Fibroblast of pulmonary artery (primary cell): ENCODE results near the gene CACNA2D3.

Experiments used
- DNase-seq: peaks from one replicate; pipeline ENCODE4 v3.0.0-alpha.2; 2010; ENCODE audit warnings: low read depth
- H3K4me3 ChIP-seq: replicated peaks from 2 replicates; pipeline ENCODE4 v1.5.1; 2011; ENCODE audit warnings: low read depth, mild to moderate bottlenecking, control low read depth, low read length, moderate library complexity
- TF ChIP-seq, protein P1 (sequence below): IDR thresholded peaks from 2 replicates; pipeline ENCODE4 v1.5.1; 2011; ENCODE audit warnings: mild to moderate bottlenecking, control low read depth, low read length, inconsistent platforms; ENCODE audit errors: missing control alignments

CACNA2D3 gene

DNA sequence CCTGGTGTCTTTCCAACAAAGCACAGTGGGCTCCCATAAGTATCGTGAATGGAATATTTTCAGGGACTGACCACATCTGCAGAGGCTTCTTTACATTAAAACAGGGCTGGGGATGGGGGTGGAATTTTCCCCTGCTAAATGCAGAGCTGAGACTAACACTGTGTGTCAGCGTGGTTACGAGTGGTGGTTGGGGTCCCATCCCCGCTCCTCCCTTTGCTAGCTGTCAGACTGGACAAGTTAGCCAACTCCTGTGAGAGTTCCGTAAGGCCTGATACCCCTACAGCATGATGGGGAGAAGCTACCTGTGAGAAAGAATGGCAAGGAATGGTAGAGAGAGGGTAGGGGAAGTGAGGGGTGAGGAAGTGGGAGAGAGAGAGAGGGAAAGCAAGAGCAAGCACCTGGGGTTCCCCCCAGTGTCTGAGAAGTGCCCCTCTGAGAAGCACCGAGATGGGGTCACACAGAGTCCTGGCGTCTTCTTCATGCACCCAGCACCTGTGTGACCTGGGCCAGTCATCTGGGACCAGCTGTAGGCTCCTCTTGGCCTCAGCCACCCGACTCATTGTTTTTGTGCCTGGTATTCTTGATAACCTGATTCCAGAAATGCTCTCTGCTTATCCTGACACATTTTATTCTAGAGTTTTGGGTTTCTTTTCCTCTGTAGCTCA lies 395.8 kb downstream of the CACNA2D3 start:
- TF ChIP-seq, protein P1, sequence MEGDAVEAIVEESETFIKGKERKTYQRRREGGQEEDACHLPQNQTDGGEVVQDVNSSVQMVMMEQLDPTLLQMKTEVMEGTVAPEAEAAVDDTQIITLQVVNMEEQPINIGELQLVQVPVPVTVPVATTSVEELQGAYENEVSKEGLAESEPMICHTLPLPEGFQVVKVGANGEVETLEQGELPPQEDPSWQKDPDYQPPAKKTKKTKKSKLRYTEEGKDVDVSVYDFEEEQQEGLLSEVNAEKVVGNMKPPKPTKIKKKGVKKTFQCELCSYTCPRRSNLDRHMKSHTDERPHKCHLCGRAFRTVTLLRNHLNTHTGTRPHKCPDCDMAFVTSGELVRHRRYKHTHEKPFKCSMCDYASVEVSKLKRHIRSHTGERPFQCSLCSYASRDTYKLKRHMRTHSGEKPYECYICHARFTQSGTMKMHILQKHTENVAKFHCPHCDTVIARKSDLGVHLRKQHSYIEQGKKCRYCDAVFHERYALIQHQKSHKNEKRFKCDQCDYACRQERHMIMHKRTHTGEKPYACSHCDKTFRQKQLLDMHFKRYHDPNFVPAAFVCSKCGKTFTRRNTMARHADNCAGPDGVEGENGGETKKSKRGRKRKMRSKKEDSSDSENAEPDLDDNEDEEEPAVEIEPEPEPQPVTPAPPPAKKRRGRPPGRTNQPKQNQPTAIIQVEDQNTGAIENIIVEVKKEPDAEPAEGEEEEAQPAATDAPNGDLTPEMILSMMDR = no peak
- no peak overlapping the region for H3K4me3 ChIP-seq

GRCh38 chr3:54519493-54519892 lies 397.1 kb downstream of the CACNA2D3 start:
- H3K4me3 ChIP-seq = no peak overlapping the region
- TF ChIP-seq, protein P1 = no peak
- no peak for DNase-seq

More for the DNA sequence above, 395.8 kb downstream of the CACNA2D3 start:
- DNase-seq = no peak

DNA sequence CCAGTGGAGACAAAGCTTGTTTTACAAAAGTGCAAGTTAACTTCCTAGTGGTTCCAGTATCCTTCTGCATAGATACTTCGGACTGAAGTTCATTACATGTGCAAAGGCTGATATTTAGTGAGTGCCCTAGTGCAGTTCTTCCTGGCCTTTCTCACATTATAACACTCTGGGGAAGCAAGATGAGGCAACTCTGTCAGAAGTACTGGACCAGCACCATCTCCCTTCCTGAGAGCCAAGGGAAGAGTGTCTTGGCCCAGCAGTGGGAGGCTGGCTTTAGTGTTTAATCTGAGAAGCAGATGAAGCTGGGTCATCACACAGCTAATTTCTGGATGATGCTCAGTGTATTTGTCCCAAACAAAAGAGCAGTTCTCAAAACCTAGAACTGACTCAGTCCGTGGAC lies 397.7 kb downstream of the CACNA2D3 start:
- DNase-seq = no peak
- TF ChIP-seq, protein P1 = no peak
- no peak overlapping the region for H3K4me3 ChIP-seq

DNA sequence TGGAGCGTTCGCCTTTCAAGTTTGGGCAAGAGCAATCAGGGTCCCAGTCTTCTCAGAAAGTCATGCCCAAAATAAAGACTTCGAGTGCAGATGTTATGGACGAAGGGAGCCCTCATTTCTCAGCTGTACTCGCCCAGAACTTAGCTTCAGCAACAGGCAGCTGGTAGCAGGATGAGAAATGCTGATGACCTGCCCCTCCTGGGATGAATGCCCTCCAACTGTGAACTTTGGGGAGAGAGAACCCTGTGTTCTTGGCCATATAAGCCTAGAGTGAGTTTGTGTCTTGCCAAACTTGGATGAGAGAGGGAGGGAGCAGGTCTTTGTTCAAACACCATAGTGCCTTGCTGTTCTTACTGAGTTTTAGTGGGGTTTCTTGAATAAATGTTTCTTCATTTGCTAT lies 405.2 kb downstream of the CACNA2D3 start:
- H3K4me3 ChIP-seq = no peak overlapping the region
- TF ChIP-seq, protein P1 = no peak
- no peak for DNase-seq

DNA sequence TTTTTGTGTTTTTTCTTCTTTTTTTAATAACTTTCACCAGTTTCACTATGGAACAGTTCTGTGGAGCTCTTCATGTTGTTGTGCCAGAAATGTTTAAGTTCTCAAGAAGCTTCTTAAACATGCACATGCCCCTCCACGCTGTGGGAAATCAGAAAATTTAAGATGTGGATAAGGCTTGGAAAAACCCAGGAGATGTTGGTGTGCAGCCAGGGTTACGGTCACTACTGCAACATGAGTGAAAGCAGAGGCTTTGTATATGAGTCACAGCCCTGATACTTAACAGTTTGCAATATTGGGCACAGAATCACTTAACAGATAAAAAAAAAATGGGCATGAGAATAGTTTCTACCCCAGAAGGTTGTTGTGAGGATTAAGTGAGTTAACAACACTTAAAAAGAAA lies 405.6 kb downstream of the CACNA2D3 start:
- peak; percentile 43 for DNase-seq
- TF ChIP-seq, protein P1 = no peak
- H3K4me3 ChIP-seq = no peak overlapping the region

DNA sequence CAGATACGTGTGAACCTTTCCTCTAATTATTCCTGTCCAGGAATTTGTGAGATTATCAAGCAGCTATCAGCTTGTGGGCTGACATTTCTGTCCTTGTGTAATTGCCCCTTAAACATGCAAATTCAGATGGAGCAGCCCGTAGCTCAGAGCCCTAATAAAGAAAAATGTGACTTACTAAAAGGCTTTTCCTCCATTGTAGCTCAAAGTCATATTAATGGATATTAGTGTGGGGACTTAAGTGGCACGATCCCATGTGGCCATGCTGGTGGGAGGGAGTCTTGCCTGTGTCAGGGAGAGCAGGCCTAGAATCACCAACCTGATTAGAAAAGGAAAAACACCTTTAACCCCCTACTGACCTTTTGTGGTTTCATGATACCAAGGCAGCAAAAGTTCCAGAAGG lies 406.3 kb downstream of the CACNA2D3 start:
- no peak overlapping the region for H3K4me3 ChIP-seq
- TF ChIP-seq, protein P1 = no peak
- DNase-seq = no peak

DNA sequence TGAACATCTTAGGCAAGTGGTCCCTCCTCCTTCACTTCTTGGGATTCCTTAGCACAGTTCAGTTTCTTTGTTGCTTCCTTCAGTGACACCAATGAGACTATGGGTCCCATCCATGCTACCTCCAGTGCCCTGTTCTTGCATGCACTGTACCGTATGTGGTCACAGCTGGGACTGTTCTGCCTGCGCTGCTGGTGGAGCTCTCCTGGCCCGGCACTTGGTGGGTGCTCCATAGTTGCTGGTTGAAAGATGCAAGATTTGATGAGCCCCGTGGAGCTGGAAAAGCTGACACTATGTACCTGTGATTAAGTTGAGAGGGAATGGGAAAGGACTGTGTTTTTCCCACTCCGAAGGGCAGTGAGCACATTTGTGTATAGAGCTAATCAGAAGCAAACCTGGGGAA lies 407.7 kb downstream of the CACNA2D3 start:
- no peak for DNase-seq
- no peak overlapping the region for H3K4me3 ChIP-seq
- TF ChIP-seq, protein P1 = no peak
